Neural cell (in vitro differentiated cells): ENCODE data around the gene WDR75. TPM values are rescaled to one million over a fixed set of nuclear protein-coding genes. Genes with fewer than 3 reads are reported as not detected.

Experiments
- H2AFZ ChIP-seq: fragments of 200-600, 300-800 bp; sonication (generic), shearing (Covaris generic); 2 replicates; pipeline ENCODE4 v1.6.0; 2014; ENCODE audit warnings: low read depth, mild to moderate bottlenecking, antibody characterized with exemption, low read length, moderate library complexity
- H3F3A ChIP-seq: fragments of 200-600 bp; shearing (Covaris generic); 2 replicates; pipeline ENCODE4 v1.6.1; 2016; ENCODE audit warnings: mild to moderate bottlenecking, moderate library complexity, mixed read lengths, antibody characterized with exemption, low read length; ENCODE audit not compliant: insufficient read depth, poor library complexity, severe bottlenecking
- H3K27ac ChIP-seq: fragments of 200-600, 300-800 bp; sonication (generic), shearing (Covaris generic); 2 replicates; pipeline ENCODE4 v1.5.1; 2014; ENCODE audit warnings: mild to moderate bottlenecking, low read length, moderate library complexity
- H3K27me3 ChIP-seq: fragments of 300-800, 200-600 bp; sonication (generic), shearing (Covaris generic); 2 replicates; pipeline ENCODE4 v1.6.0; 2014; ENCODE audit warnings: mild to moderate bottlenecking, low read depth, low read length, moderate library complexity; ENCODE audit not compliant: insufficient read depth
- H3K36me3 ChIP-seq: fragments of 300-800, 200-600 bp; sonication (generic), shearing (Covaris generic); 2 replicates; pipeline ENCODE4 v1.5.1; 2014; ENCODE audit warnings: mild to moderate bottlenecking, antibody characterized with exemption, low read length, moderate library complexity; ENCODE audit not compliant: insufficient read depth
- H3K4me2 ChIP-seq: fragments of 300-800, 200-600 bp; sonication (generic), shearing (Covaris generic); 2 replicates; pipeline ENCODE4 v1.6.0; 2014; ENCODE audit warnings: mild to moderate bottlenecking, low read length
- H3K4me3 ChIP-seq: fragments of 300-800, 200-600 bp; sonication (generic), shearing (Covaris generic); 2 replicates; pipeline ENCODE4 v1.5.1; 2014; ENCODE audit warnings: mild to moderate bottlenecking, low read length, moderate library complexity
- H3K79me2 ChIP-seq: fragments of 200-600 bp; shearing (Covaris generic); replicated peaks from 2 replicates; pipeline ENCODE4 v1.6.0; 2014; ENCODE audit warnings: mild to moderate bottlenecking, low read length, moderate library complexity; ENCODE audit not compliant: insufficient read depth
- H3K9ac ChIP-seq: fragments of 300-800, 200-600 bp; sonication (generic), shearing (Covaris generic); 2 replicates; pipeline ENCODE4 v1.6.1; 2016; ENCODE audit warnings: mild to moderate bottlenecking, low read length, mixed read lengths
- H3K9me2 ChIP-seq: fragments of 200-600 bp; shearing (Covaris generic); 2 replicates; pipeline ENCODE4 v1.6.1; 2016; ENCODE audit warnings: mild to moderate bottlenecking, low read length, mixed read lengths; ENCODE audit not compliant: insufficient read depth
- H3K9me3 ChIP-seq: fragments of 200-600, 300-800 bp; sonication (generic), shearing (Covaris generic); 2 replicates; pipeline ENCODE4 v1.6.1; 2016; ENCODE audit warnings: mild to moderate bottlenecking, mixed run types, low read length, moderate library complexity, mixed read lengths
- H4K20me1 ChIP-seq: fragments of 200-600 bp; shearing (Covaris generic); 2 replicates; pipeline ENCODE4 v1.6.1; 2016; ENCODE audit warnings: mild to moderate bottlenecking, mixed run types; ENCODE audit not compliant: insufficient read depth
- CTCF ChIP-seq: fragments of 450-650 bp; IDR thresholded peaks from 2 replicates; pipeline ENCODE4 v1.5.1; 2014; ENCODE audit warnings: antibody characterized with exemption, mild to moderate bottlenecking, moderate library complexity; ENCODE audit not compliant: poor library complexity, severe bottlenecking
- EP300 ChIP-seq: fragments of 450-650 bp; conservative IDR thresholded peaks from 2 replicates; pipeline ENCODE4 v1.6.1; 2014; ENCODE audit warnings: antibody characterized with exemption, mild to moderate bottlenecking, moderate library complexity; ENCODE audit not compliant: poor library complexity, severe bottlenecking
- EZH2 ChIP-seq: fragments of 200-600, 300-800 bp; shearing (Covaris generic), sonication (generic); IDR thresholded peaks from 2 replicates; pipeline ENCODE4 v1.6.1; 2014; ENCODE audit warnings: antibody characterized with exemption, low read length, borderline replicate concordance, mild to moderate bottlenecking; ENCODE audit not compliant: insufficient read depth, poor library complexity, severe bottlenecking
- MXI1 ChIP-seq: fragments of 450-650 bp; conservative IDR thresholded peaks from 2 replicates; pipeline ENCODE4 v1.6.1; 2014; ENCODE audit warnings: antibody characterized with exemption, mild to moderate bottlenecking; ENCODE audit not compliant: poor library complexity, severe bottlenecking
- POLR2AphosphoS5 ChIP-seq: IDR thresholded peaks from 2 replicates; pipeline ENCODE4 v1.6.1; 2012
- RAD21 ChIP-seq: fragments of 450-650 bp; conservative IDR thresholded peaks from 2 replicates; pipeline ENCODE4 v1.6.1; 2014; ENCODE audit warnings: antibody characterized with exemption, mild to moderate bottlenecking, moderate library complexity
- SMC3 ChIP-seq: fragments of 450-650 bp; conservative IDR thresholded peaks from 2 replicates; pipeline ENCODE4 v1.6.1; 2014; ENCODE audit warnings: antibody characterized with exemption, mild to moderate bottlenecking, moderate library complexity; ENCODE audit not compliant: poor library complexity
- TAF1 ChIP-seq: IDR thresholded peaks from 2 replicates; pipeline ENCODE4 v1.6.1; 2012; ENCODE audit warnings: low read depth
- polyA plus RNA-seq: library from polyadenylated mRNA; depleted of rRNA; stranded (reverse); fragments of >200 nt; gene quantifications from 2 replicates; pipeline ENCODE4 v1.2.3, GENCODE V29; 2014
- TF ChIP-seq, protein P1 (sequence below): IDR thresholded peaks from 2 replicates; pipeline ENCODE4 v1.6.1; 2012; ENCODE audit warnings: borderline replicate concordance

The WDR75 gene
- polyA plus RNA-seq, 1 donor from 2014 or later, result 62.5 TPM

- Histone ChIP-seq H2AFZ (no peak overlapping the region), H3K9me2 (no peaks in the 10 kb centered on the region), H3K9me3 (no peaks in the 10 kb centered on the region), H3K79me2 (no peaks in the 10 kb centered on the region), H3F3A (no peaks in the 10 kb centered on the region), H3K27me3 (no peaks in the 10 kb centered on the region), H3K9ac (no peak overlapping the region), H3K36me3 (no peaks in the 10 kb centered on the region), H3K27ac (no peak overlapping the region), H3K4me2 (no peak overlapping the region), H4K20me1 (no peaks in the 10 kb centered on the region), H3K4me3 (no peak overlapping the region)
- TF ChIP-seq POLR2AphosphoS5 (no peak), SMC3 (no peak), MXI1 (no peak), EZH2 (no peak), CTCF (no peak), TAF1 (no peak), RAD21 (no peak), EP300 (no peak)
- TF ChIP-seq, protein P1, sequence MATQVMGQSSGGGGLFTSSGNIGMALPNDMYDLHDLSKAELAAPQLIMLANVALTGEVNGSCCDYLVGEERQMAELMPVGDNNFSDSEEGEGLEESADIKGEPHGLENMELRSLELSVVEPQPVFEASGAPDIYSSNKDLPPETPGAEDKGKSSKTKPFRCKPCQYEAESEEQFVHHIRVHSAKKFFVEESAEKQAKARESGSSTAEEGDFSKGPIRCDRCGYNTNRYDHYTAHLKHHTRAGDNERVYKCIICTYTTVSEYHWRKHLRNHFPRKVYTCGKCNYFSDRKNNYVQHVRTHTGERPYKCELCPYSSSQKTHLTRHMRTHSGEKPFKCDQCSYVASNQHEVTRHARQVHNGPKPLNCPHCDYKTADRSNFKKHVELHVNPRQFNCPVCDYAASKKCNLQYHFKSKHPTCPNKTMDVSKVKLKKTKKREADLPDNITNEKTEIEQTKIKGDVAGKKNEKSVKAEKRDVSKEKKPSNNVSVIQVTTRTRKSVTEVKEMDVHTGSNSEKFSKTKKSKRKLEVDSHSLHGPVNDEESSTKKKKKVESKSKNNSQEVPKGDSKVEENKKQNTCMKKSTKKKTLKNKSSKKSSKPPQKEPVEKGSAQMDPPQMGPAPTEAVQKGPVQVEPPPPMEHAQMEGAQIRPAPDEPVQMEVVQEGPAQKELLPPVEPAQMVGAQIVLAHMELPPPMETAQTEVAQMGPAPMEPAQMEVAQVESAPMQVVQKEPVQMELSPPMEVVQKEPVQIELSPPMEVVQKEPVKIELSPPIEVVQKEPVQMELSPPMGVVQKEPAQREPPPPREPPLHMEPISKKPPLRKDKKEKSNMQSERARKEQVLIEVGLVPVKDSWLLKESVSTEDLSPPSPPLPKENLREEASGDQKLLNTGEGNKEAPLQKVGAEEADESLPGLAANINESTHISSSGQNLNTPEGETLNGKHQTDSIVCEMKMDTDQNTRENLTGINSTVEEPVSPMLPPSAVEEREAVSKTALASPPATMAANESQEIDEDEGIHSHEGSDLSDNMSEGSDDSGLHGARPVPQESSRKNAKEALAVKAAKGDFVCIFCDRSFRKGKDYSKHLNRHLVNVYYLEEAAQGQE, result no peak
Measured at GRCh38 chr2:189413249-189413648, 28.0 kb upstream of the WDR75 start.

- Histone ChIP-seq H3K4me2 (no peak overlapping the region), H3F3A (no peaks in the 10 kb centered on the region), H3K4me3 (no peak overlapping the region), H3K27ac (no peak overlapping the region), H3K36me3 (no peaks in the 10 kb centered on the region), H3K27me3 (no peaks in the 10 kb centered on the region), H4K20me1 (no peaks in the 10 kb centered on the region), H2AFZ (no peak overlapping the region), H3K9me3 (no peaks in the 10 kb centered on the region), H3K9me2 (no peaks in the 10 kb centered on the region), H3K9ac (no peak overlapping the region), H3K79me2 (no peaks in the 10 kb centered on the region)
- TF ChIP-seq EP300 (no peak), EZH2 (no peak), TAF1 (no peak), CTCF (no peak), SMC3 (no peak), MXI1 (no peak), RAD21 (no peak), POLR2AphosphoS5 (no peak)
- TF ChIP-seq, protein P1, result no peak
Measured at GRCh38 chr2:189421644-189422043, 19.6 kb upstream of the WDR75 start.
